Natural killer cell (primary cell): ENCODE measurements around the gene CNN1. TPM values are rescaled to one million over a fixed set of nuclear protein-coding genes. Genes with fewer than 3 reads are reported as not detected.

Experiments
- ATAC-seq, 3 donors: fragments of 150-1000 bp in 2 of 3; fragments of 200-7000 bp in 1 of 3; cut with Tn5 transposase; 1 replicate in 1 of 3; 2 replicates in 2 of 3; pipeline ENCODE4 v1.10.0; 2021; ENCODE audit warnings: mild to moderate bottlenecking in 2 of 3, moderate library complexity in 2 of 3
- DNase-seq, 2 donors: peaks; one replicate each; pipeline versions ENCODE4 v3.0.0 to v3.0.0-alpha.2; 2013 to 2021; ENCODE audit warnings: mixed read lengths in 1 of 2
- H3K27ac ChIP-seq: one replicate; pipeline ENCODE4 v1.5.1; 2013; ENCODE audit warnings: mild to moderate bottlenecking, low read length
- H3K27me3 ChIP-seq: one replicate; pipeline ENCODE4 v1.6.1; 2013; ENCODE audit warnings: low read length; ENCODE audit not compliant: control insufficient read depth, insufficient read depth
- H3K36me3 ChIP-seq: one replicate; pipeline ENCODE4 v1.6.1; 2013; ENCODE audit warnings: low read length; ENCODE audit not compliant: control insufficient read depth, insufficient read depth
- H3K4me1 ChIP-seq: one replicate; pipeline ENCODE4 v1.6.1; 2013; ENCODE audit warnings: low read length; ENCODE audit not compliant: control insufficient read depth, insufficient read depth
- H3K4me3 ChIP-seq: one replicate; pipeline ENCODE4 v1.5.1; 2013; ENCODE audit warnings: low read length
- H3K9me3 ChIP-seq: one replicate; pipeline ENCODE4 v1.6.1; 2013; ENCODE audit warnings: low read length; ENCODE audit not compliant: control insufficient read depth, insufficient read depth
- H3K27ac Mint-ChIP-seq, 2 donors: one replicate each; pipeline ENCODE4 v1.8.0; 2022; ENCODE audit warnings: mild to moderate bottlenecking in 2 of 2, mixed read lengths in 2 of 2, moderate library complexity in 1 of 2
- H3K27me3 Mint-ChIP-seq, 2 donors: one replicate each; pipeline ENCODE4 v1.8.0; 2022; ENCODE audit warnings: low read depth in 2 of 2, mixed read lengths in 2 of 2
- H3K36me3 Mint-ChIP-seq: one replicate; pipeline ENCODE4 v1.8.0; 2022; ENCODE audit warnings: mixed read lengths
- H3K4me1 Mint-ChIP-seq, 2 donors: one replicate each; pipeline ENCODE4 v1.8.0; 2022; ENCODE audit warnings: mixed read lengths in 2 of 2
- H3K4me3 Mint-ChIP-seq: one replicate; pipeline ENCODE4 v1.8.0; 2022; ENCODE audit warnings: mild to moderate bottlenecking, moderate library complexity, mixed read lengths
- H3K9me3 Mint-ChIP-seq, 2 donors: one replicate each; pipeline ENCODE4 v1.8.0; 2022; ENCODE audit warnings: mixed read lengths in 2 of 2
- CTCF ChIP-seq: fragments of 200-600 bp; IDR thresholded peaks from one replicate; pipeline ENCODE4 v1.8.0; 2022; ENCODE audit warnings: antibody characterized with exemption
- WGBS: methylation state at CpG from one replicate; pipeline ENCODE4 v1.1.7; 2013; ENCODE audit warnings: missing lambda C conversion rate; ENCODE audit not compliant: insufficient coverage; 5-methylcytosine and 5-hydroxymethylcytosine counted together
- intact Hi-C: fragments of 100-400 bp; cut with micrococcal nuclease; formaldehyde crosslinking; loops from one replicate; pipeline ENCODE4 v1.14.2; 2022
- total RNA-seq, 4 donors: library from RNA; stranded (reverse); fragments of 120-200 nt in 1 of 4; gene quantifications; one replicate each; pipeline versions ENCODE4 v1.2.3 to v1.2.4, GENCODE V29; 2013 to 2022

CNN1 gene
- total RNA-seq, 3 donors from 2014 or later (not counting 1 experiment from before 2014, with no cell fraction given), result not detected

- no peaks in the 10 kb centered on the region for H3K27me3 ChIP-seq
- 93% methylated on average over 8 of the region's 8 CpGs for WGBS
- peaks cover 15% of the 10 kb centered on the region for H3K4me1 ChIP-seq
- intact Hi-C loops, result no loop called here
- no peaks in the 10 kb centered on the region for H3K36me3 Mint-ChIP-seq
- TF ChIP-seq CTCF, result no peak
- no peak overlapping the region for H3K27ac Mint-ChIP-seq
- H3K27me3 Mint-ChIP-seq, result no peaks in the 10 kb centered on the region
- no peaks in the 10 kb centered on the region for H3K9me3 Mint-ChIP-seq
- peaks cover 0 to 1% of the 10 kb centered on the region in 2 donors for H3K4me1 Mint-ChIP-seq
- H3K4me3 ChIP-seq, result no peak overlapping the region
- DNase-seq (no peak), ATAC-seq (no peak)
- no peaks in the 10 kb centered on the region for H3K9me3 ChIP-seq
- H3K27ac ChIP-seq, result no peak overlapping the region
- no peak overlapping the region for H3K4me3 Mint-ChIP-seq
- H3K36me3 ChIP-seq, result peaks cover 23% of the 10 kb centered on the region
Measured at GRCh38 chr19:11550265-11550664, 11.6 kb downstream of the CNN1 start.

GRCh38 chr19:11551603-11552235 lies 13.1 kb downstream of the CNN1 start:
- Histone ChIP-seq H3K27me3 (no peaks in the 10 kb centered on the region), H3K36me3 (peaks cover 23% of the 10 kb centered on the region), H3K4me3 (no peak overlapping the region), H3K27ac (no peak overlapping the region), H3K4me1 (peaks cover 15% of the 10 kb centered on the region), H3K9me3 (no peaks in the 10 kb centered on the region)
- ATAC-seq (no peak), DNase-seq (no peak)
- peaks cover 2 to 12% of the 10 kb centered on the region in 2 donors for H3K4me1 Mint-ChIP-seq
- no peak overlapping the region for H3K4me3 Mint-ChIP-seq
- TF ChIP-seq CTCF, result no peak
- no peaks in the 10 kb centered on the region for H3K36me3 Mint-ChIP-seq
- no peak overlapping the region for H3K27ac Mint-ChIP-seq
- WGBS, result 96% methylated on average over 26 of the region's 26 CpGs
- H3K27me3 Mint-ChIP-seq, result no peaks in the 10 kb centered on the region
- H3K9me3 Mint-ChIP-seq, result no peaks in the 10 kb centered on the region
- intact Hi-C loops, result no loop called here

- H3K27me3 ChIP-seq, result no peaks in the 10 kb centered on the region
- no peak for ATAC-seq
- intact Hi-C loops, result no loop called here
- H3K4me1 ChIP-seq, result peaks cover 17% of the 10 kb centered on the region
- Mint-ChIP-seq H3K4me1 (peaks cover 10 to 19% of the 10 kb centered on the region in 2 donors), H3K27me3 (no peaks in the 10 kb centered on the region), H3K9me3 (no peaks in the 10 kb centered on the region), H3K36me3 (no peaks in the 10 kb centered on the region), H3K27ac (peak overlapping the region in 1 of 2 donors; percentile 14), H3K4me3 (no peak overlapping the region)
- DNase-seq, result no peak
- peaks cover 23% of the 10 kb centered on the region for H3K36me3 ChIP-seq
- no peak for TF ChIP-seq CTCF
- H3K4me3 ChIP-seq, result no peak overlapping the region
- H3K9me3 ChIP-seq, result no peaks in the 10 kb centered on the region
- WGBS, result 88% methylated on average over 20 of the region's 20 CpGs
- H3K27ac ChIP-seq, result no peak overlapping the region
Measured at GRCh38 chr19:11552666-11553372, 14.2 kb downstream of the CNN1 start.
